Measurements from ENCODE around the gene PLXDC1.

Gene PLXDC1

DNA sequence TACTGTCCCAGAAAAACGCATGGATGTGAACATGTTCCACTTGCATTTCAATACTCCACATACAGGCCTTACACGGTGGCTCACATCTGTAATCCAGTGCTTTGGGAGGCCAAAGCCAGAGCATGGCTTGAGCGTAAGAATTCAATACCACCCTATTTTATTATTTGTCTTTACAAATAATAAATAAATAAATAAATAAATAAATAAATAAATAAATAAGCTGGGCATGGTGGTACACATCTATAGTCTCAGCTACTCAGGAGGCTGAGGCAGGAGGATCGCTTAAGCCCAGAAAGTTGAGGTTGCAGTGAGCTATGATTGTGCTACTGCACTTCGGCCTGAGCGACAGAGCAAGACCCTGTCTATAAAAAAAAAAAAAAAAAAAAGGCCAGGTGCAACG, 53.9 kb downstream of the PLXDC1 start:
- intact Hi-C loops (cut with DNase I; ENCODE audit: low total_unique reads) = no loop called here
- Histone ChIP-seq H3K4me3 (no peak overlapping the region), H3K9me3 (no peaks in the 10 kb centered on the region), H3K36me3 (no peaks in the 10 kb centered on the region), H3K27me3 (no peaks in the 10 kb centered on the region), H3K4me1 (peaks cover 0 to 19% (median 4%) of the 10 kb centered on the region in 4 donors), H3K27ac (no peak overlapping the region)
- TF ChIP-seq, protein P1, sequence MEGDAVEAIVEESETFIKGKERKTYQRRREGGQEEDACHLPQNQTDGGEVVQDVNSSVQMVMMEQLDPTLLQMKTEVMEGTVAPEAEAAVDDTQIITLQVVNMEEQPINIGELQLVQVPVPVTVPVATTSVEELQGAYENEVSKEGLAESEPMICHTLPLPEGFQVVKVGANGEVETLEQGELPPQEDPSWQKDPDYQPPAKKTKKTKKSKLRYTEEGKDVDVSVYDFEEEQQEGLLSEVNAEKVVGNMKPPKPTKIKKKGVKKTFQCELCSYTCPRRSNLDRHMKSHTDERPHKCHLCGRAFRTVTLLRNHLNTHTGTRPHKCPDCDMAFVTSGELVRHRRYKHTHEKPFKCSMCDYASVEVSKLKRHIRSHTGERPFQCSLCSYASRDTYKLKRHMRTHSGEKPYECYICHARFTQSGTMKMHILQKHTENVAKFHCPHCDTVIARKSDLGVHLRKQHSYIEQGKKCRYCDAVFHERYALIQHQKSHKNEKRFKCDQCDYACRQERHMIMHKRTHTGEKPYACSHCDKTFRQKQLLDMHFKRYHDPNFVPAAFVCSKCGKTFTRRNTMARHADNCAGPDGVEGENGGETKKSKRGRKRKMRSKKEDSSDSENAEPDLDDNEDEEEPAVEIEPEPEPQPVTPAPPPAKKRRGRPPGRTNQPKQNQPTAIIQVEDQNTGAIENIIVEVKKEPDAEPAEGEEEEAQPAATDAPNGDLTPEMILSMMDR (IDR thresholded peaks at IDR 0.05) = no peak
- DNase-seq = no peak

DNA sequence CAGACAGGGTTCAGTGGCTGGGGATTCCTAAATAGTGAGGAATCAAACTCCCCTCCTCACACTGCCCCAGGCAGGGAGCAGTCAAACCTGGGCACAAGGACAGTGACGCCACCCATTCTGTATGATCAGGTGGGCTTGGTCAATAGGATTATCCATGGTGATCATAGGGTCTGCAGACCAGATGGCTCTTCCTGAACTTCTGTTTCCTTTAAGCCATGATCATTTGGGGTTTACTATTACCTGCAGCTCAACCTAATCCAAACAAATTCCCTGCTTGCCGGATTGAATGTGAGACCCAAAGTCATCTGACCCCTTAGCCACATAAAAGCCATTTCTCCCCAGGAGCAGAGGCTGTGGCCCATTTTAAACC, 54.3 kb downstream of the PLXDC1 start:
- Histone ChIP-seq H3K4me1 (peaks cover 0 to 19% (median 4%) of the 10 kb centered on the region in 4 donors), H3K27ac (no peak overlapping the region), H3K4me3 (no peak overlapping the region), H3K27me3 (no peaks in the 10 kb centered on the region), H3K9me3 (no peaks in the 10 kb centered on the region), H3K36me3 (no peaks in the 10 kb centered on the region)
- intact Hi-C loops (cut with DNase I; ENCODE audit: low total_unique reads) = no loop called here
- DNase-seq = no peak
- TF ChIP-seq, protein P1 (IDR thresholded peaks at IDR 0.05) = no peak

DNA sequence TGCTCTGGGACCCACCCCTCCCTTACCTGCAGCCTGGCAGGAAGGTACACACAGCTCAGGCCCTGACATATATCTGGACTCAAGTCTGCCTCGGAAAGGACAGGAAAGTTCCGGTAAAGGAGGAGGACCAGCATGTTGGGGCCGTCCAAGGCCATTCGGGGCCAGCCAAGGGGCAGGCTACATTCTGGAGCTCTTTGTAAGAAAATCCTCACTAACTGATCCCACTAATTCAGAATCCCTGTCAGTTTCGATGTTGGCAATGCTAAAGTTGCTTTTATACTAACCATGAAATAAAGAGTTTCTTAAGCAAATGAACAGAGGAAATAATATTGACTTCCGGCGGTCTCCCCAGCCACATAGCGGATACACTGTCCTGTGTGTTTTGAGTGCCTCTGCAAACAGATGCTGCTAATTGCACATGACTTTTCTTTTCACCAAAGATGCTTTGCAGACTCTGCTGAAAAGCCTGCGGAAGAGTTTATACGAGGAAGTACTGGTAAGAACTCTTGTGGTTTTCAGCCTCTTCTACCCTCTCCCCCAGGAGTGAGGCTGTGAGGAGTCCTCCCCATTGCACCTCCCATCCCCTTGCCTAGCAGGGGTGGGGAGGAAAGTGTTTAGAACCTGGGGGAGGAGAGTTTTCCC, 54.8 kb downstream of the PLXDC1 start:
- Histone ChIP-seq H3K27me3 (no peaks in the 10 kb centered on the region), H3K9me3 (no peaks in the 10 kb centered on the region), H3K4me3 (no peak overlapping the region), H3K36me3 (no peaks in the 10 kb centered on the region), H3K27ac (no peak overlapping the region), H3K4me1 (peaks cover 0 to 19% (median 4%) of the 10 kb centered on the region in 4 donors)
- DNase-seq = no peak
- intact Hi-C loops (cut with DNase I; ENCODE audit: low total_unique reads) = no loop called here
- TF ChIP-seq, protein P1 (IDR thresholded peaks at IDR 0.05) = no peak

DNA sequence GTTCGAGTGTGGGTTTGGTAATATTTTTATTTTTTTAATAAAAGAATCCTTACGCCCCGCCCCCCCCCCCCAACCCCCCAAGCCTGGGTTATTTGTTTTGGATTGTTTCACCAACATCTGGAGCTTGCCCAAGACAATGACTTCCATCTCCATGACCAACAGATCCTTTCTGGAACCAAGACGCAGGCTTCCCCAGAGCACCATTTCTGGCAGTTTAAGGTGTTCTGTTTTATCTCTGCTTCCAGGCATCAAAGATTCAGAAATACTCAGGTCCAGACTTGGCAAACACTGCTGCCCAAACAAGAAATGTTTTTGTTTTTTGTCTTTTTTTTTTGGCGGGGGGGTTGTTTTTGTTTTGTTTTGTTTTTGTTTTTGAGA, 56.1 kb downstream of the PLXDC1 start:
- TF ChIP-seq, protein P1 (IDR thresholded peaks at IDR 0.05) = no peak
- DNase-seq = no peak
- Histone ChIP-seq H3K27me3 (no peaks in the 10 kb centered on the region), H3K36me3 (no peaks in the 10 kb centered on the region), H3K9me3 (no peaks in the 10 kb centered on the region), H3K4me1 (peaks cover 0 to 19% (median 4%) of the 10 kb centered on the region in 4 donors), H3K27ac (no peak overlapping the region), H3K4me3 (no peak overlapping the region)
- intact Hi-C loops (cut with DNase I; ENCODE audit: low total_unique reads) = no loop called here

DNA sequence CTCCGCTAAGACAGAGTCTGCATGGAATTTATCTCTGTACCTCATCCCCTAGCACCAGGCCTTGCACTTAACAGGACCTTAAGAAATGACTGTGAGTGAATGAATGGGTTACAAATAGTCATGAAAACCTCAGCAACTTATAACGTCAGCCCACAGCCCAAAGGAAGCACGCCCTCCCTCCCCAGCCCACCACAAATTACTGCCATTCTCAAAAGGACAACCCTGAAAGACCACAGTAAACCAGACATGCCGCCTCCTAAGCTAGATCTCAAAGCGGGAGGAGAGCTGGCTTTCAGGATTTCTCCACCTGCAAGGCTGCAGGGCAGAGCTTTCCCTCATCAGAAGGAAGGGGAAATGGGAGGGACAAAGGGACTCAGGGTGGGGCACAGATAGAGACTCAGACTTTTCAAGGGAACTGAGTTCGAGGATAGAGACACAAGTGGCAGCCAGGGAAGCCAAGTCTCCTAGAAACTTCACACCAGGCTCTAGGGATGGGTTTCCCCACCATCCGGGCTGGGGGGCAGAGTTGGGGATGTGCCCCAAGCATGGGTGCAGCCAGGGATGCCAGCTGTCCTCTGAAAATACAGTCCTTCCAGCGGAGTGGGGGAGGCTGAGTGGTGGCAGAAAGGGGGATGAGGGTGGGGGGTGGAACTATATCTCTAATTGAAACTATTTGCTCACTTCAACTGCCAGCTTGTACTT, 56.7 kb downstream of the PLXDC1 start:
- Histone ChIP-seq H3K36me3 (no peaks in the 10 kb centered on the region), H3K27ac (no peak overlapping the region), H3K27me3 (no peaks in the 10 kb centered on the region), H3K9me3 (no peaks in the 10 kb centered on the region), H3K4me3 (no peak overlapping the region), H3K4me1 (peaks cover 0 to 19% (median 4%) of the 10 kb centered on the region in 4 donors)
- intact Hi-C loops (cut with DNase I; ENCODE audit: low total_unique reads) = no loop called here
- TF ChIP-seq, protein P1 (IDR thresholded peaks at IDR 0.05) = no peak
- no peak for DNase-seq

Data from tibial artery (tissue), 4 donors.